CD8-positive, alpha-beta memory T cell (primary cell): ENCODE results near the gene REEP1. TPM values are rescaled to one million over a fixed set of nuclear protein-coding genes. Genes with fewer than 3 reads are reported as not detected.
A peak's percentile ranks its signal among the peaks of the same experiment; 100 is the strongest.

ENCODE experiments used
- CTCF ChIA-PET: fragments of 350-600 bp; sonication (Branson Sonifier 250); formaldehyde crosslinking; loops from one replicate; lab custom pipeline; 2021; ENCODE audit warnings: antibody characterized with exemption; lab: Charles Lee
- POLR2A ChIA-PET: fragments of 350-600 bp; sonication (Branson Sonifier 250); formaldehyde crosslinking; loops from one replicate; lab custom pipeline; 2021; ENCODE audit warnings: antibody characterized with exemption; lab: Charles Lee
- DNase-seq, 5 donors: peaks; one replicate each; pipeline versions ENCODE4 v3.0.0 to v3.0.0-alpha.2; 2020 to 2022; ENCODE audit warnings: mixed read lengths in 1 of 5
- H3K27ac ChIP-seq: one replicate; pipeline ENCODE4 v1.7.0; 2013; ENCODE audit warnings: low read depth, mild to moderate bottlenecking, low read length, moderate library complexity
- H3K27me3 ChIP-seq: 2 replicates; pipeline ENCODE4 v1.7.0; 2013; ENCODE audit warnings: low read length, mild to moderate bottlenecking; ENCODE audit not compliant: insufficient read depth, poor library complexity, severe bottlenecking
- H3K36me3 ChIP-seq: 2 replicates; pipeline ENCODE4 v1.7.0; 2013; ENCODE audit warnings: mild to moderate bottlenecking, low read length, moderate library complexity; ENCODE audit not compliant: insufficient read depth
- H3K4me1 ChIP-seq: 2 replicates; pipeline ENCODE4 v1.7.0; 2013; ENCODE audit warnings: mild to moderate bottlenecking, low read length, moderate library complexity; ENCODE audit not compliant: insufficient read depth
- H3K4me3 ChIP-seq: 2 replicates; pipeline ENCODE4 v1.7.0; 2013; ENCODE audit warnings: mild to moderate bottlenecking, low read length
- H3K9me3 ChIP-seq: 2 replicates; pipeline ENCODE4 v1.7.0; 2013; ENCODE audit warnings: mild to moderate bottlenecking, low read length
- H3K27ac Mint-ChIP-seq, 8 donors: one replicate each; pipeline ENCODE4 v1.8.0; 2020 to 2021; ENCODE audit warnings: mixed read lengths in 8 of 8, mild to moderate bottlenecking in 6 of 8, inconsistent platforms in 3 of 8, moderate library complexity in 3 of 8
- H3K27me3 Mint-ChIP-seq, 2 donors: one replicate each; pipeline ENCODE4 v1.8.0; 2020 to 2021; ENCODE audit warnings: mixed read lengths in 2 of 2, mild to moderate bottlenecking in 1 of 2, moderate library complexity in 1 of 2
- H3K36me3 Mint-ChIP-seq, 3 donors: one replicate each; pipeline ENCODE4 v1.8.0; 2020 to 2021; ENCODE audit warnings: mixed read lengths in 3 of 3, inconsistent platforms in 1 of 3, mild to moderate bottlenecking in 1 of 3
- H3K4me1 Mint-ChIP-seq, 3 donors: one replicate each; pipeline ENCODE4 v1.8.0; 2020 to 2021; ENCODE audit warnings: mixed read lengths in 3 of 3, inconsistent platforms in 1 of 3, mild to moderate bottlenecking in 1 of 3
- H3K4me3 Mint-ChIP-seq, 7 donors: one replicate each; pipeline ENCODE4 v1.8.0; 2020 to 2021; ENCODE audit warnings: mixed read lengths in 7 of 7, mild to moderate bottlenecking in 6 of 7, moderate library complexity in 4 of 7, inconsistent platforms in 2 of 7
- H3K9me3 Mint-ChIP-seq, 5 donors: one replicate each; pipeline ENCODE4 v1.8.0; 2020 to 2022; ENCODE audit warnings: mixed read lengths in 5 of 5, mild to moderate bottlenecking in 3 of 5, moderate library complexity in 2 of 5, inconsistent platforms in 1 of 5
- polyA plus RNA-seq: library from polyadenylated mRNA; unstranded; fragments of 300-500 nt; fragmentation: Illumina TruSeq; gene quantifications from one replicate; pipeline ENCODE4 v1.2.3, GENCODE V29; 2021
- total RNA-seq, 2 experiments: library from RNA; stranded (reverse); gene quantifications; one replicate each; pipeline ENCODE4 v1.2.3, GENCODE V29; 2021

REEP1 gene
- total and polyA plus RNA-seq, 3 experiments from 2014 or later, result 0.20 to 0.28 TPM; not detected in 1

DNA sequence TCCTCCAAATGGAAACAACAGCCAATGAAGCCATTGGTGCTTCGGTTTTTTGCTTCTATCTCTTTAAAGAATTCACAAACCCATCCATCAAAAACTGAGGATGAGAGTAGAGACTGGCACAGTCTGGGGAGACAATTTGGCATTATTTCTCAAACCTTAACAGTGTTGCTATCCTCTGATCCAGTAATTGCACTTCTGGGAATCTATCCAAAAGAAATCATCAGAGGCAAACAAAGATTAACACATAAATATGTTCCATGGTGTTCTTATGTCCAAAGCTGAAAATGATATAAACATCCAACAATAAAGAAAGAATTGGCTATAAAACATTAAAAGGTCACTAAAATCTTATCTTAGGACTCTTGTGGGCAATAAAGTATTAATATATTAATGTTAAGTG, 35.1 kb downstream of the REEP1 start:
- no peaks in the 10 kb centered on the region for H3K4me1 Mint-ChIP-seq
- ChIA-PET CTCF (no interaction called here), POLR2A (no interaction called here)

DNA sequence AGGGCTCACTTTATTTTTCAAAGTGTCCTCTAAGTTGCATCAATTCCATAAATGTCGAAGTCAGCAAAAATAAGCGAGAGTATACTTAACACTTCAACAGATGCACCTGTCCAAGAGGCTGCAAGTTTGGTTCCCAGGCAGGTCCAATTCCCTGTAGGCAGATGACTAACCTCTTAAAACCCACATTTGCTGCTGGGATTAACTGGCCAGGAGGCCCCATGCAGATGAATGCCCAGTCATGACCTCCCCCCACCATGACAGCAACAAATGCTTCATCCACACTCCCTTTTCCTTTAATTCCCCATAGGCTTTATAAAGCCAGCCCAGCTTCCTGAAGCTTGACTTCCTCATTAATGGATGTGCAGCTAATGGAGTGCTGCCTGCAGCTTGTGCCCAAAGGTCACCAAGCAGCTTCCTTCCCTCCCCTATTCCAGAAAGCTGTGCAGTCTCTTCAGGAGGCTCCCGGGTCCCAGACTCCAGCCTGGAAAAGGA, 35.7 kb downstream of the REEP1 start:
- CTCF ChIA-PET, result no interaction called here
- no peak for DNase-seq
- H3K27me3 Mint-ChIP-seq, result peaks cover 21 to 68% of the 10 kb centered on the region in 2 donors
- no peak overlapping the region for H3K4me3 Mint-ChIP-seq
- no peaks in the 10 kb centered on the region for H3K9me3 ChIP-seq
- H3K4me3 ChIP-seq, result no peak overlapping the region
- no peak overlapping the region for H3K27ac Mint-ChIP-seq
- H3K36me3 Mint-ChIP-seq, result no peaks in the 10 kb centered on the region
- H3K27me3 ChIP-seq, result no peaks in the 10 kb centered on the region
- POLR2A ChIA-PET, result no interaction called here
- H3K36me3 ChIP-seq, result no peaks in the 10 kb centered on the region
- no peaks in the 10 kb centered on the region for H3K4me1 ChIP-seq
- H3K4me1 Mint-ChIP-seq, result no peaks in the 10 kb centered on the region
- H3K27ac ChIP-seq, result no peak overlapping the region
- H3K9me3 Mint-ChIP-seq, result no peaks in the 10 kb centered on the region

More for the DNA sequence above, 35.1 kb downstream of the REEP1 start:
- H3K4me3 ChIP-seq, result no peak overlapping the region
- no peak overlapping the region for H3K27ac ChIP-seq
- H3K27me3 Mint-ChIP-seq, result peaks cover 21 to 63% of the 10 kb centered on the region in 2 donors
- H3K36me3 ChIP-seq, result no peaks in the 10 kb centered on the region
- H3K36me3 Mint-ChIP-seq, result no peaks in the 10 kb centered on the region
- no peaks in the 10 kb centered on the region for H3K9me3 Mint-ChIP-seq
- H3K4me1 ChIP-seq, result no peaks in the 10 kb centered on the region
- no peak for DNase-seq
- H3K27me3 ChIP-seq, result no peaks in the 10 kb centered on the region
- no peaks in the 10 kb centered on the region for H3K9me3 ChIP-seq
- H3K27ac Mint-ChIP-seq, result no peak overlapping the region
- no peak overlapping the region for H3K4me3 Mint-ChIP-seq

DNA sequence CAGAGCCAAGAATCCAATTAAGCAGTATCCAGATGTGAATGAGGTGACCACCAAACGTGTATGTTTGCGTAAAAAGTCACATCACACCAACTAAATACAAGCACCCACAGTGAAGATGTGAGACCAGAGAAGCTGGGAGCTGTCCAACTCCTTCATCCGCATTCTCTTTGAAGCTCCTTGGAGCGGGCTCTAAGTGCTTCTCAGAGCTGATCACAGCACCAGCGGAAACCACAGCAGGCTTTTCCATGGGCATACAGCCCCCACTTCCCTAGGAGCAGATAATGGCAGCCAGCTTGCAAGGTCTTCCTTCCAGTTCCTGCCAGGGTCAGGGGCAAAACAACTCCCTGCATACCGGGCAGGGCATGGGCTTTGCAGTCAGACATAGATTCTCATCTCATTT, 36.4 kb downstream of the REEP1 start:
- Mint-ChIP-seq H3K36me3 (no peaks in the 10 kb centered on the region), H3K27me3 (peaks cover 23 to 66% of the 10 kb centered on the region in 2 donors), H3K27ac (no peak overlapping the region), H3K9me3 (no peaks in the 10 kb centered on the region), H3K4me3 (no peak overlapping the region), H3K4me1 (no peaks in the 10 kb centered on the region)
- Histone ChIP-seq H3K4me3 (no peak overlapping the region), H3K36me3 (no peaks in the 10 kb centered on the region), H3K4me1 (no peaks in the 10 kb centered on the region), H3K27me3 (no peaks in the 10 kb centered on the region), H3K27ac (no peak overlapping the region), H3K9me3 (no peaks in the 10 kb centered on the region)
- no peak for DNase-seq
- POLR2A ChIA-PET, result no interaction called here
- CTCF ChIA-PET, result no interaction called here

DNA sequence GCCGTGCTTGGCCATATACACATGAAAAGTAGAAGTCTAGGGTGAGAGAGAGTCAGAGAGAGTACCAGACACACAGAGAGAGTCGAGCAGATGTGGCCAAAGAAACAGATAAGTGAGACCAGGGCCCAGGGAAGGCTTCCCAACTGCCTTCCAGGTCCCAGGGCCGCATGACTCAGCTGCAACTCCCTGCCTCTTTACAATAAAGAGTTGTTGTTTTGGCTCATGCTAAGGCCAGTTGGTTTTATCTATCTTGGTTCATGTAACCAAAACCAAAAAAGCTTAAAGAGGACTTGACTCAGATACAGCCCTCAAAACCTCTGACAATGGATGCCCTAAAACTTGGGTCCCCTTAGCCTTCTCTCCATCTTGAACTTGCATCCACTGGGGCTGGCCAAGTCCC, 36.9 kb downstream of the REEP1 start:
- no peaks in the 10 kb centered on the region for H3K4me1 ChIP-seq
- H3K36me3 Mint-ChIP-seq, result no peaks in the 10 kb centered on the region
- no peak overlapping the region for H3K4me3 ChIP-seq
- POLR2A ChIA-PET, result no interaction called here
- no peak for DNase-seq
- H3K27ac Mint-ChIP-seq, result no peak overlapping the region
- H3K9me3 Mint-ChIP-seq, result no peaks in the 10 kb centered on the region
- H3K4me1 Mint-ChIP-seq, result no peaks in the 10 kb centered on the region
- CTCF ChIA-PET, result no interaction called here
- H3K4me3 Mint-ChIP-seq, result no peak overlapping the region
- no peaks in the 10 kb centered on the region for H3K36me3 ChIP-seq
- no peaks in the 10 kb centered on the region for H3K27me3 ChIP-seq
- no peak overlapping the region for H3K27ac ChIP-seq
- peaks cover 28 to 67% of the 10 kb centered on the region in 2 donors for H3K27me3 Mint-ChIP-seq
- H3K9me3 ChIP-seq, result no peaks in the 10 kb centered on the region

DNA sequence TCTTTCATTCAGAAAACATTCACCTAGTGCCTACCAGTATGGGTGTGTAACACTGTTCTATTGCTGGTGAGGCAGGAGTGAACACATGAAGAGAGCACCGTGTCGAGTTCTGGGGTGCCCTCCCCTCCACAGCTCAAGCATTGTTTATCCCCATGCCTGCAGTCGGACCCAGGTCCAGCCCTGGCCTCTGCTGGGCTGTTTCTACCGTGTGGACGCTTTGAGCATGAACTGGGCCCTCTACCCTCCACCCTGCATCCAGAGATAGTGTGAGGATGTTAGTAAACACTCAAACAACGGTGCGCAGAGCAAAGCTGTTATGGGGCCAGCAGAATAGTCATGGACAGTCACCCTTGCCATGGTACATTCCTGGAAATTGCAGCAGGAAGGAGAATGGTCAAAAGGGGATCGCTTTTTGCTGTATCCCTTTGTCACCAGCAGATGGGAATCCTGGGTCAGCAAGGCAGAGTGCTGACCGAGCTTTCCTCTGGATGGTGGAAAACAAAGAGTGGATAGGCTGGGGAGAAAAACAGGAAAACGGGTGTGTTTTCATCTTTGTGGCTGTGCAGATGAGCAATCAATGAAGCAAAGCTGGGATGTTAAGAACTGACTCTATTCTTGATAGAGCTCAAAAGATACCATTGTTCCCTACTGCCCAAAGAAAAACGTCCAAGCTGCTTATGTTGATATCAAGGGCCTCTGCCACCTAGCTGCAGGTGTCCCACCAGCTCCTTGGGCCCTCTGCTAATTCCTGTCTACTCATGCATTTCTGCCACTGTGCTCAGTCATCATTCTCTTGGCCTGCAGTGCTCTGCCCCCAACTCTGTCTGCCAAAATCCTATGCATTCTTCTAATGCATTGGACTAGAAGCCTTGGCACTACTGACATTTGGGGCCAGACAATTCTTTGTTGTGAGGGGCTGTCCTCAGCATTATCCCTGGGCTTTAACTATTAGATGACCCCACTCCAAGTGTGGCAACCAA, 38.7 kb downstream of the REEP1 start:
- H3K4me1 ChIP-seq, result no peaks in the 10 kb centered on the region
- no peaks in the 10 kb centered on the region for H3K9me3 Mint-ChIP-seq
- no peaks in the 10 kb centered on the region for H3K4me1 Mint-ChIP-seq
- no peaks in the 10 kb centered on the region for H3K36me3 Mint-ChIP-seq
- no peaks in the 10 kb centered on the region for H3K27me3 ChIP-seq
- H3K27me3 Mint-ChIP-seq, result peaks cover 29 to 71% of the 10 kb centered on the region in 2 donors
- H3K27ac Mint-ChIP-seq, result no peak overlapping the region
- no peak overlapping the region for H3K4me3 ChIP-seq
- CTCF ChIA-PET, result no interaction called here
- no peak for DNase-seq
- H3K4me3 Mint-ChIP-seq, result no peak overlapping the region
- no peak overlapping the region for H3K27ac ChIP-seq
- POLR2A ChIA-PET, result no interaction called here
- no peaks in the 10 kb centered on the region for H3K36me3 ChIP-seq
- no peaks in the 10 kb centered on the region for H3K9me3 ChIP-seq

DNA sequence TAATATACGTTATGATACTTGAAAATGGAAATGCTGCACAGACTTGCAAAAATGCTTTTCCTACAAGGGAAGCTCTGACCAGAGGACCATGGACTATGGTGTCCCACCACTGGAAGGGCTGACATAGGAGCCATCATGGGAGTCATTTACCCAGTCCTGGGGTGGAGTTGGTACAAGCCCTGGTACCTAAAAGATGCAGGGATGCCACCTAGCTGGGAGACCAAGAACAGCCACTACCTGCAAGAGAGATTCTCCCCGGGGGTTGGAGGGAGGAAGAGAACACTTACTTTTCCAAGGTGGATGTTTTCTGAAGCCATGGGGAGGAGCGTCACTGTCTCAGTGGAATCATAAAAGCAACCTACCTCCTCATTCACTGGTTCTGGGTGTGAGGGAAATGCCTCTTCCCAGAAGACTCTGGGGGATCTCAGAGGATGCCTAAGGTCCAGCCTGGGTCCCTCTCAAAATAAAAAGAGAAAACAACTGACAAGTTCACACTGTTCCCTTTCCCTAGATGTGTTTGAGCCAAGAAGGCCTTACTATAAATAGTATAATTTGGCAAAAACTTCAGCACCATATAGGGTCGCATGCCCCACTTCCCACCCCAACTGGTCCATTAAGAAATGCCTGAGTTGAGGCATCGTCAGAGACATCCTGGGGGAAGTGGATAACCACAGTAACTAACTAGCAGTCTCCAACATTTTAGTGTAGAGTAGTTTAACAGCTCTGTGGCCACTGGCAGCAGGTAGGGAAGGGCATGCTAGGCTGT, 39.9 kb downstream of the REEP1 start:
- Mint-ChIP-seq H3K27me3 (peaks cover 30 to 75% of the 10 kb centered on the region in 2 donors), H3K4me3 (no peak overlapping the region), H3K36me3 (no peaks in the 10 kb centered on the region), H3K9me3 (no peaks in the 10 kb centered on the region), H3K4me1 (no peaks in the 10 kb centered on the region), H3K27ac (no peak overlapping the region)
- ChIA-PET POLR2A (no interaction called here), CTCF (no interaction called here)
- Histone ChIP-seq H3K27ac (no peak overlapping the region), H3K4me1 (no peaks in the 10 kb centered on the region), H3K9me3 (no peaks in the 10 kb centered on the region), H3K36me3 (no peaks in the 10 kb centered on the region), H3K27me3 (no peaks in the 10 kb centered on the region), H3K4me3 (no peak overlapping the region)
- DNase-seq, result no peak

DNA sequence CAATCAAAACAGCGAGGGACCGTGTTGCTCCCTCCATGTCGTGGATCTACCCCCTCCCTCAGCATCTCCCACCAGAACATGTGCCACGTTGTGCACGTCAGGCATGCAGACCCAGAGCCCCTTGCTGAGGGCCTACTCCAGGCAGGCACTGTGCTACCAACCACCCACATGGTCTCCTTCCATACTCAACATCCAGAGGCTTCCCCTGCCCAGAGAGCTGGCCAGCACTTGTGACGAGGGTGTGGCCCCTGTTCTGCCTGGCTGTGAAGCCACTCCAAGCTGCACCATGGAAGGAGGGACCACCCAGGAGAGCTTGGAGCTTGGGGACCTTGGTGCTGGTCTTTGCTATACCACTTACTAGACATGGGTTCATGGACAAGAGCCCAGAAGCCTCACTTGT, 40.5 kb downstream of the REEP1 start:
- DNase-seq, result no peak
- H3K27me3 ChIP-seq, result no peaks in the 10 kb centered on the region
- peaks cover 30 to 77% of the 10 kb centered on the region in 2 donors for H3K27me3 Mint-ChIP-seq
- no peaks in the 10 kb centered on the region for H3K36me3 Mint-ChIP-seq
- H3K4me1 ChIP-seq, result no peaks in the 10 kb centered on the region
- H3K9me3 ChIP-seq, result no peaks in the 10 kb centered on the region
- H3K27ac ChIP-seq, result no peak overlapping the region
- H3K36me3 ChIP-seq, result no peaks in the 10 kb centered on the region
- H3K9me3 Mint-ChIP-seq, result no peaks in the 10 kb centered on the region
- H3K27ac Mint-ChIP-seq, result peak overlapping the region in 1 of 8 donors; percentile 66
- no peaks in the 10 kb centered on the region for H3K4me1 Mint-ChIP-seq
- ChIA-PET CTCF (no interaction called here), POLR2A (no interaction called here)
- no peak overlapping the region for H3K4me3 ChIP-seq
- H3K4me3 Mint-ChIP-seq, result no peak overlapping the region

GRCh38 chr2:86295066-86295465, 42.4 kb downstream of the REEP1 start:
- ChIA-PET CTCF (no interaction called here), POLR2A (no interaction called here)
- H3K4me3 Mint-ChIP-seq, result no peak overlapping the region
- DNase-seq, result no peak
- peaks cover 28 to 74% of the 10 kb centered on the region in 2 donors for H3K27me3 Mint-ChIP-seq
- H3K36me3 ChIP-seq, result no peaks in the 10 kb centered on the region
- no peaks in the 10 kb centered on the region for H3K9me3 Mint-ChIP-seq
- H3K4me3 ChIP-seq, result no peak overlapping the region
- H3K36me3 Mint-ChIP-seq, result no peaks in the 10 kb centered on the region
- no peaks in the 10 kb centered on the region for H3K4me1 Mint-ChIP-seq
- no peaks in the 10 kb centered on the region for H3K9me3 ChIP-seq
- no peak overlapping the region for H3K27ac Mint-ChIP-seq
- H3K27me3 ChIP-seq, result no peaks in the 10 kb centered on the region
- H3K27ac ChIP-seq, result no peak overlapping the region
- no peaks in the 10 kb centered on the region for H3K4me1 ChIP-seq
